ENCODE data around the gene PERM1. TPM values are rescaled to one million over a fixed set of nuclear protein-coding genes. Genes with fewer than 3 reads are reported as not detected.
A peak's percentile ranks its signal among the peaks of the same experiment; 100 is the strongest.

PERM1 gene
- total and polyA plus RNA-seq, 9 of the 15 experiments (the other 6 are each of a cell fraction or from before 2014, with no cell fraction given), result not detected

DNA sequence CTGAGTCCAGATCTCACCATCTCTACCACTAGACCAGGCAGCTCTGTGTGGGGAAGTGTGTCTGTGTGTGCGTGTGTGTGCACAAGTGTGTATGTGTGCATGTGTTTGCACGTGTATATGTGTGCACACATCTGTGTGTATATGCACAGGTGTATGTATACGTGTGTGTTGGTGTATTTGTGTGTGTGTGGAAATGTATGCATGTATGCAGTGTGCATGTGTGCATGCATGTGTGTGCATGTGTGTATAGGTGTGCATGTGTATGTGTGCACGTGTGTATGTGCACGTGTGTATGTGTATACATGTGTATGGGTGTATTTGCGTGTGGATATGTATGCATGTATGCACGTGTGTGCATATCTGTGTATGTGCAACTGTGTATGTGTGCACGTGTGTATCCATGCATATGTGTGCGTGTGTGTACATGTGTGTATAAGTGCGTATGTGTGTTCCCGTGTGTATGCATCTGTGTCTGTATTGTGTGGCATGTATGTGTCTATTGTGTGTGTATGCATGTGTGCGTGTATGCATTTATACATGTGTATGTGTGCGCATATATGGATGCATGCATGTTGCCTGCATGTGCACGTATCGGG is 12.5 kb downstream of the PERM1 start (continued):
- TF ChIP-seq, protein P1, sequence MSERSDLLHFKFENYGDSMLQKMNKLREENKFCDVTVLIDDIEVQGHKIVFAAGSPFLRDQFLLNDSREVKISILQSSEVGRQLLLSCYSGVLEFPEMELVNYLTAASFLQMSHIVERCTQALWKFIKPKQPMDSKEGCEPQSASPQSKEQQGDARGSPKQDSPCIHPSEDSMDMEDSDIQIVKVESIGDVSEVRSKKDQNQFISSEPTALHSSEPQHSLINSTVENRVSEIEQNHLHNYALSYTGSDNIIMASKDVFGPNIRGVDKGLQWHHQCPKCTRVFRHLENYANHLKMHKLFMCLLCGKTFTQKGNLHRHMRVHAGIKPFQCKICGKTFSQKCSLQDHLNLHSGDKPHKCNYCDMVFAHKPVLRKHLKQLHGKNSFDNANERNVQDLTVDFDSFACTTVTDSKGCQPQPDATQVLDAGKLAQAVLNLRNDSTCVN (CRISPR knock-in tag; IDR thresholded peaks at IDR 0.05), result no peak
- TF ChIP-seq KDM1A (IDR thresholded peaks at IDR 0.05) (peak in 1 of 2 experiments; percentile 98; a peak in 2 of 4 replicates), MCM2 (IDR thresholded peaks at IDR 0.05; ENCODE audit: low read depth) (no peak), CHD2 (IDR thresholded peaks at IDR 0.05; ENCODE audit: low read depth, low read length) (no peak), SIX5 (IDR thresholded peaks at IDR 0.05; ENCODE audit: borderline replicate concordance in 1 of 2, insufficient read depth in 1 of 2, low read depth in 1 of 2, low read length in 2 of 2) (no peak), STAT5B (CRISPR knock-in tag; IDR thresholded peaks at IDR 0.05) (no peak), ETV6 (IDR thresholded peaks at IDR 0.05; ENCODE audit: borderline replicate concordance in 1 of 2, low read depth in 2 of 2, low read length in 1 of 2) (no peak), ETV6 (CRISPR knock-in tag; IDR thresholded peaks at IDR 0.05; ENCODE audit: borderline replicate concordance) (no peak), ZFPM2 (CRISPR knock-in tag; IDR thresholded peaks at IDR 0.05) (no peak), CBFA2T3 (IDR thresholded peaks at IDR 0.05) (peak; percentile 19; the same call in 1 of the 2 replicates), TARDBP (IDR thresholded peaks at IDR 0.05) (no peak)
- TF ChIP-seq, protein P2, sequence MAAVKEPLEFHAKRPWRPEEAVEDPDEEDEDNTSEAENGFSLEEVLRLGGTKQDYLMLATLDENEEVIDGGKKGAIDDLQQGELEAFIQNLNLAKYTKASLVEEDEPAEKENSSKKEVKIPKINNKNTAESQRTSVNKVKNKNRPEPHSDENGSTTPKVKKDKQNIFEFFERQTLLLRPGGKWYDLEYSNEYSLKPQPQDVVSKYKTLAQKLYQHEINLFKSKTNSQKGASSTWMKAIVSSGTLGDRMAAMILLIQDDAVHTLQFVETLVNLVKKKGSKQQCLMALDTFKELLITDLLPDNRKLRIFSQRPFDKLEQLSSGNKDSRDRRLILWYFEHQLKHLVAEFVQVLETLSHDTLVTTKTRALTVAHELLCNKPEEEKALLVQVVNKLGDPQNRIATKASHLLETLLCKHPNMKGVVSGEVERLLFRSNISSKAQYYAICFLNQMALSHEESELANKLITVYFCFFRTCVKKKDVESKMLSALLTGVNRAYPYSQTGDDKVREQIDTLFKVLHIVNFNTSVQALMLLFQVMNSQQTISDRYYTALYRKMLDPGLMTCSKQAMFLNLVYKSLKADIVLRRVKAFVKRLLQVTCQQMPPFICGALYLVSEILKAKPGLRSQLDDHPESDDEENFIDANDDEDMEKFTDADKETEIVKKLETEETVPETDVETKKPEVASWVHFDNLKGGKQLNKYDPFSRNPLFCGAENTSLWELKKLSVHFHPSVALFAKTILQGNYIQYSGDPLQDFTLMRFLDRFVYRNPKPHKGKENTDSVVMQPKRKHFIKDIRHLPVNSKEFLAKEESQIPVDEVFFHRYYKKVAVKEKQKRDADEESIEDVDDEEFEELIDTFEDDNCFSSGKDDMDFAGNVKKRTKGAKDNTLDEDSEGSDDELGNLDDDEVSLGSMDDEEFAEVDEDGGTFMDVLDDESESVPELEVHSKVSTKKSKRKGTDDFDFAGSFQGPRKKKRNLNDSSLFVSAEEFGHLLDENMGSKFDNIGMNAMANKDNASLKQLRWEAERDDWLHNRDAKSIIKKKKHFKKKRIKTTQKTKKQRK (IDR thresholded peaks at IDR 0.05; ENCODE audit: borderline replicate concordance, low read depth, low read length), result no peak
- TF ChIP-seq, protein P3, sequence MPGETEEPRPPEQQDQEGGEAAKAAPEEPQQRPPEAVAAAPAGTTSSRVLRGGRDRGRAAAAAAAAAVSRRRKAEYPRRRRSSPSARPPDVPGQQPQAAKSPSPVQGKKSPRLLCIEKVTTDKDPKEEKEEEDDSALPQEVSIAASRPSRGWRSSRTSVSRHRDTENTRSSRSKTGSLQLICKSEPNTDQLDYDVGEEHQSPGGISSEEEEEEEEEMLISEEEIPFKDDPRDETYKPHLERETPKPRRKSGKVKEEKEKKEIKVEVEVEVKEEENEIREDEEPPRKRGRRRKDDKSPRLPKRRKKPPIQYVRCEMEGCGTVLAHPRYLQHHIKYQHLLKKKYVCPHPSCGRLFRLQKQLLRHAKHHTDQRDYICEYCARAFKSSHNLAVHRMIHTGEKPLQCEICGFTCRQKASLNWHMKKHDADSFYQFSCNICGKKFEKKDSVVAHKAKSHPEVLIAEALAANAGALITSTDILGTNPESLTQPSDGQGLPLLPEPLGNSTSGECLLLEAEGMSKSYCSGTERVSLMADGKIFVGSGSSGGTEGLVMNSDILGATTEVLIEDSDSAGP (CRISPR knock-in tag; IDR thresholded peaks at IDR 0.05), result 0 out of 2 replicates have a peak, but pooled peaks have one; percentile 19

All from K562 (cell line).